ENCODE data around the gene RAD23B. TPM values are rescaled to one million over a fixed set of nuclear protein-coding genes. Genes with fewer than 3 reads are reported as not detected.
"Not testable (repeated sequence)": the region's sequence is repeated elsewhere in the genome, so short reads cannot be mapped to it uniquely, and the experiment has no call there.

RAD23B gene
- total and polyA plus RNA-seq, 2 experiments from 2014 or later = 18.9 to 124 TPM

DNA sequence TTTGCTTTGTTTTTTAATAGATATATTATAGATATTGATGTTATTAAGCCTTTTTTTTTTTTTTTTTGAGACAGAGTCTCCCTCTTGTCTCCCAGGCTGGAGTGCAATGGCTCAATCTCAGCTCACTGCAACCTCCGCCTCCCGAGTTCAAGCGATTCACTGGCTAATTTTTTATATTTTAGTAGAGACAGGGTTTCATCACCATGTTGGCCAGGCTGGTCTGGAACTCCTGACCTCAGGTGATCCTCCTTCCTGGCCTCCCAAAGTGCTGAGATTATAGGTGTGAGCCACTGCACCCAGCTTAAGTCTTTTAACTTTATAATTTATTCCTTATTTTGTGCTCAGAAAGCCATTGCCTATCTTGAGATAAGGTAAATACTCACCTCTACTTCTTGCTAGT lies 24.2 kb upstream of the RAD23B start:
- H3K9me3 ChIP-seq (ENCODE audit: low read depth) = no peaks in the 10 kb centered on the region
- in situ Hi-C loops (cut with MboI) = no loop called here
- no peak for TF ChIP-seq EZH2phosphoT487 (IDR thresholded peaks at IDR 0.05; ENCODE audit: insufficient read depth, low read depth)
- TF ChIP-seq EZH2 (IDR thresholded peaks at IDR 0.05; ENCODE audit: insufficient read depth, poor library complexity, severe bottlenecking) = no peak
- H3K79me2 ChIP-seq (ENCODE audit: insufficient read depth) = no peaks in the 10 kb centered on the region
- 98 to 100% methylated on average over 3 of the region's 3 CpGs for WGBS, 2 experiments (ENCODE audit: low coverage in 1 of 2, low lambda C conversion rate in 2 of 2, missing lambda C conversion rate in 2 of 2)
- H3K4me2 ChIP-seq (ENCODE audit: unreplicated experiment) = no peak overlapping the region
- H3K27me3 ChIP-seq (replicated peaks; ENCODE audit: insufficient read depth) = no peaks in the 10 kb centered on the region
- no peak overlapping the region for H3K27ac ChIP-seq
- H3F3A ChIP-seq (ENCODE audit: insufficient read depth) = peaks cover 6% of the 10 kb centered on the region
- DNase-seq = no peak
- no peak overlapping the region for H3K4me3 ChIP-seq
- H4K20me1 ChIP-seq (ENCODE audit: insufficient read depth) = no peaks in the 10 kb centered on the region
- H3K4me1 ChIP-seq (ENCODE audit: insufficient read depth) = peaks cover 15% of the 10 kb centered on the region
- H3K9me2 ChIP-seq (ENCODE audit: insufficient read depth) = no peaks in the 10 kb centered on the region
- H3K36me3 ChIP-seq (ENCODE audit: low read depth) = no peaks in the 10 kb centered on the region
- no peak overlapping the region for H2AFZ ChIP-seq
- no peak overlapping the region for H3K9ac ChIP-seq

DNA sequence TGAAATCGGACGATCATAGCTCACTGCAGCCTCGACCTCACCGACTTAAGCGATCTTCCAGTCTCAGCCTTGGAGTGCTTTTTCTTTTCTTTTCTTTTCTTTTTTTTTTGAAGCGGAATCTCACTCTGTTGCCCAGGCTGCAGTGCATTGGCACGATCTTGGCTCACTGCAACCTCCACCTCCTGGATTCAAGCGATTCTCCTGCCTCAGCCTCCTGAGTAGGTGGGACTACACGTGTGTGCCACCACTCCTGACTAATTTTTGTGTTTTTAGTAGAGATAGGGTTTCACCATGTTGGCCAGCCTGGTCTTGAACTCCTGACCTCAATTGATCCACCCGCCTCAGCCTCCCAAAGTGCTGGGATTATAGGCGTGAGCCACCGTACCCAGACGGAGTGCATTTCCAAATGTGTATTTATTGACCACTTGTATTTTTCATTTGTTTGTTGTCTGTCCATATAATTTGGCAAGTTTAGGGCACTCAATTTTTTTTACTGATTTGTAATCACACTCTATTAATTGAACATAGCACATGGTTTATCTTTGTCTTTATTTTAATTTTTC lies 23.2 kb upstream of the RAD23B start:
- H3K9me2 ChIP-seq (ENCODE audit: insufficient read depth); H3K79me2 ChIP-seq (ENCODE audit: insufficient read depth); H3K27me3 ChIP-seq (replicated peaks; ENCODE audit: insufficient read depth); H3K4me3 ChIP-seq; H3K4me2 ChIP-seq (ENCODE audit: unreplicated experiment); H3K9ac ChIP-seq; H2AFZ ChIP-seq; H3K27ac ChIP-seq; DNase-seq; in situ Hi-C loops (cut with MboI); H3K9me3 ChIP-seq (ENCODE audit: low read depth); H3F3A ChIP-seq (ENCODE audit: insufficient read depth); H4K20me1 ChIP-seq (ENCODE audit: insufficient read depth); H3K36me3 ChIP-seq (ENCODE audit: low read depth): not testable (repeated sequence)
- 95% methylated on average over 13 of the region's 13 CpGs for WGBS, 2 experiments (ENCODE audit: low coverage in 1 of 2, low lambda C conversion rate in 2 of 2, missing lambda C conversion rate in 2 of 2)
- peaks cover 10% of the 10 kb centered on the region for H3K4me1 ChIP-seq (ENCODE audit: insufficient read depth)

DNA sequence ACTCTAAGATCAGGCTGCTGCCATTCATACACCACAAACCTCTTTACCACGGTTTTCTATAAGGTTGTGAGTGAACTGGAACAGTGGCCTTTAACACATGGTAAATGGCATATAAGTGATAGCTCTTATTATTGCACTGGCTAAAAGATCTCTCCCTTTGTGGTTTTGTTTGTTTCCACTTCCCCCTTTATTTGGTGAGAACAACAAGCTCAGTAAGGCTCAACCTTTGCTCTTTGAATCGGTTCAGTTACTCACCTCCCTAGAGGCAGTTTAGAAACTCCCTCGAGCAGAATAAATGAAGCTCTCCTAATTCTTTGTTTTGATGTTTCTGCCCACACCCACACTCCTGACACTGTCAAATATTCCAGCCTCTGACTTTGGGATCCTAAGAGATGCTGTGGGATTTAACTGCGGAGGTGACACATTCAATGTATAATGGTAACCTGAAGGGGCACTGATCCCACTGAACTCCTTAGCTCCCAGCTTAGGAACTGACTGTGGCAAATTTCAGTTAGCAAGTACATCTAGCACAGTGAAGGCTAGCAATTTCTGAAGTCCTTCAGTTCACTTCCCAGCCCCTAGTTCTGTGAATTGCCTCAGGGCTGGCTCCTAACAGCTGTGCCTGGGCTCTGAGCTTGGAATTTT lies 22.5 kb upstream of the RAD23B start:
- no peak for DNase-seq
- TF ChIP-seq EZH2 (IDR thresholded peaks at IDR 0.05; ENCODE audit: insufficient read depth, poor library complexity, severe bottlenecking) (no peak), EZH2phosphoT487 (IDR thresholded peaks at IDR 0.05; ENCODE audit: insufficient read depth, low read depth) (no peak)
- 36 to 40% methylated on average over 4 of the region's 4 CpGs for WGBS, 2 experiments (ENCODE audit: low coverage in 1 of 2, low lambda C conversion rate in 2 of 2, missing lambda C conversion rate in 2 of 2)

DNA sequence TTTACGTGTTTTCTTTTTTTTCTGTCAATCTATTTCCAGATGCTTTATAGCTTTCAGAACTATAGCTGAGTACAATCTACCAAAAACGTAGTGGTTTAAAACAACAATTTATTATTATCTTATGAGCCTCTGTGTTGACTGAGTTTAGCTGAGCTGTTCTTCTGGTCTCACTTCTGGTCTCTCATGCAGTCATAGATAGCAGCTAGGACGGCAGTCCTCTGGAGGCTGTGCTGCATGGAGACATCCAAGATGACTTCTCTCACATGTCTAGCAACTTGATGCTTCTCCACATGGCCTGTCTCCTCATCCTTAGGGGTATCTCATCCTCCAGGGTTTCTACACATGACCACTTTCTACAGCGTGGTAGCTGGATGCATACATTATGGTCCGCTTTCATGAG lies 22.0 kb upstream of the RAD23B start:
- peaks cover 10% of the 10 kb centered on the region for H3K4me1 ChIP-seq (ENCODE audit: insufficient read depth)
- no peaks in the 10 kb centered on the region for H3K27me3 ChIP-seq (replicated peaks; ENCODE audit: insufficient read depth)
- DNase-seq = no peak
- no peak overlapping the region for H3K4me3 ChIP-seq
- in situ Hi-C loops (cut with MboI) = no loop called here
- no peaks in the 10 kb centered on the region for H3K36me3 ChIP-seq (ENCODE audit: low read depth)
- peaks cover 6% of the 10 kb centered on the region for H3F3A ChIP-seq (ENCODE audit: insufficient read depth)
- no peak overlapping the region for H3K27ac ChIP-seq
- H2AFZ ChIP-seq = no peak overlapping the region
- no peak for TF ChIP-seq EZH2 (IDR thresholded peaks at IDR 0.05; ENCODE audit: insufficient read depth, poor library complexity, severe bottlenecking)
- TF ChIP-seq EZH2phosphoT487 (IDR thresholded peaks at IDR 0.05; ENCODE audit: insufficient read depth, low read depth) = no peak
- 74 to 80% methylated on average over 5 of the region's 5 CpGs for WGBS, 2 experiments (ENCODE audit: low coverage in 1 of 2, low lambda C conversion rate in 2 of 2, missing lambda C conversion rate in 2 of 2)
- H3K79me2 ChIP-seq (ENCODE audit: insufficient read depth) = no peaks in the 10 kb centered on the region
- no peak overlapping the region for H3K4me2 ChIP-seq (ENCODE audit: unreplicated experiment)
- no peak overlapping the region for H3K9ac ChIP-seq
- H4K20me1 ChIP-seq (ENCODE audit: insufficient read depth) = no peaks in the 10 kb centered on the region
- H3K9me2 ChIP-seq (ENCODE audit: insufficient read depth) = no peaks in the 10 kb centered on the region
- no peaks in the 10 kb centered on the region for H3K9me3 ChIP-seq (ENCODE audit: low read depth)

More for the DNA sequence above, 22.5 kb upstream of the RAD23B start:
- H3K4me1 ChIP-seq (ENCODE audit: insufficient read depth) = peaks cover 10% of the 10 kb centered on the region
- no peaks in the 10 kb centered on the region for H3K9me3 ChIP-seq (ENCODE audit: low read depth)
- no peaks in the 10 kb centered on the region for H3K36me3 ChIP-seq (ENCODE audit: low read depth)
- H3K79me2 ChIP-seq (ENCODE audit: insufficient read depth) = no peaks in the 10 kb centered on the region
- no peak overlapping the region for H3K9ac ChIP-seq
- no peak overlapping the region for H3K27ac ChIP-seq
- no peaks in the 10 kb centered on the region for H4K20me1 ChIP-seq (ENCODE audit: insufficient read depth)
- in situ Hi-C loops (cut with MboI) = no loop called here
- peak overlapping the region; percentile 19 for H2AFZ ChIP-seq
- H3K4me2 ChIP-seq (ENCODE audit: unreplicated experiment) = peak overlapping the region; percentile 2
- no peaks in the 10 kb centered on the region for H3K9me2 ChIP-seq (ENCODE audit: insufficient read depth)
- H3F3A ChIP-seq (ENCODE audit: insufficient read depth) = peaks cover 6% of the 10 kb centered on the region
- H3K4me3 ChIP-seq = no peak overlapping the region
- no peaks in the 10 kb centered on the region for H3K27me3 ChIP-seq (replicated peaks; ENCODE audit: insufficient read depth)

Measured in GM23248 (cell line).